ENCODE data around the gene GBF1. TPM values are rescaled to one million over a fixed set of nuclear protein-coding genes. Genes with fewer than 3 reads are reported as not detected.

The GBF1 gene
- total RNA-seq, 1 donor, result 38.0 TPM

DNA sequence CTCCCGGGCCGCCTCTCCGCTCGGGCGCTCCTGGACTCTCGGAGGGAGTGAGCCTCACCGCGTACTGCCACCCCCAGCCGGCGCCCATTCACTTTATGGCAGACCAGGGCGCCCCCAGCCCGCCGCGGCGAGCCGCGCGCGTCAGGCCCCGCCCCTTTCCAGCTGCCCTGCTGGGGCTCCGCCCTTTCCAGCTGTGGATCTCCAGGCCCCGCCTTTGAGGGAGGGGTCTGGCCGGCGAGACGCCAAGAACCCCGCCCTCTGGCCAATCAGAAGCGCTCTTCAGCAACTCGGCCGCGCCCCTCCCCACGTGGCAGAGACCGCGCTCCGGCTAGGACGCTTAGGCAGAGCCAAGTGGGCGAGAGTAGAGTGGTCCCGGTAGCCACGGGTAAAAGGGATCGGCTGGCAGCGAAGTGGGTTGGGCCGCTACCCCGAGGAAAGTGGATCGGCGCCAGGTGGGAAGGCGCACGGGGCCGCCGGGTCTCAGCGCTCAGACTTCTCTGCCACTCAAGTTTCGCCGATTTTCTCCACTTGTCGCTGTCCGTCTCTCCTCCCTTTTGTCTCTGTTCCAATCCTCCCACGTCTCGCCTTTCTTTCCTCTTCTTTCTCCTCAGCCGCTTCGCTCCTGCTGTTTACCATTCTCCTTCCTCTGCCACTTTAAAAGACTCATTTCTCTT is 3.8 kb upstream of the GBF1 start, which contains the start of gene PITX3:
Gene PITX3 (minus strand): TSS at position 69 of the 674 bp plus-strand sequence. CDS start 9,432 bp downstream, outside the sequence.
- peak within 1 kb of the TSS; percentile 82 for H3K4me3 ChIP-seq (ENCODE audit: insufficient read depth, low read length)
- H3K27me3 ChIP-seq (ENCODE audit: insufficient read depth, low read length), result peaks cover 7% of the 10 kb centered on the region
- no peak for TF ChIP-seq CTCF (IDR thresholded peaks at IDR 0.05; ENCODE audit: extremely low read depth, low read depth, low read length)
- peak; percentile 99 for DNase-seq (ENCODE audit: insufficient read length, low spot score, missing footprints)
- no peaks in the 10 kb centered on the region for H3K36me3 ChIP-seq (ENCODE audit: insufficient read depth, low read length)
- H2AFZ ChIP-seq (ENCODE audit: low read length), result peak within 1 kb of the TSS; percentile 92
- H4K20me1 ChIP-seq (ENCODE audit: insufficient read depth, low read length), result peaks cover 9% of the 10 kb centered on the region
- H3K9me3 ChIP-seq (ENCODE audit: low read depth, low read length), result no peaks in the 10 kb centered on the region
- H3K4me1 ChIP-seq (ENCODE audit: insufficient read depth, low read length), result peaks cover 33% of the 10 kb centered on the region
- H3K79me2 ChIP-seq (ENCODE audit: insufficient read depth, low read length), result peaks cover 12% of the 10 kb centered on the region
- H3K27ac ChIP-seq (ENCODE audit: low read depth, low read length), result peak within 1 kb of the TSS; percentile 31
- peak within 1 kb of the TSS; percentile 95 for H3K4me2 ChIP-seq (ENCODE audit: insufficient read depth, low read length)

DNA sequence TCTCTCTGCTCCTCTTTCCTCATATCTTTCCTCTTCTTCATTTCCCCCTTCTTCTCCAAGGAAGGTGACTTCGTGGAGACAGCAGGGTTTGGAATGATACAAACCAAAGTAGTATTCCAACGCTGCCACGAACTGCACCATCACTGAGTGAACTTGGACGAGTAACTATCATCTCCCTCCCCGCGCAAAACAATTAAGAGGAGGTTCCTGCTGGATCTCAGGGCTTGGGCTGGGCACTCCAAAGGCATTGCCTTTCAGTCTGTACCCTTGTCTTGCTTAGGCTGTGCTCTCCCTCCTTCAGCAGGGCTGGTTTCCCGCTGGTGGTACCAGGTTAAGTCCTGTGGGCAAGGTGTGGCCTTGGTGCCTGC is 3.2 kb upstream of the GBF1 start:
- peaks cover 18% of the 10 kb centered on the region for H3K79me2 ChIP-seq (ENCODE audit: insufficient read depth, low read length)
- DNase-seq (ENCODE audit: insufficient read length, low spot score, missing footprints), result no peak
- no peaks in the 10 kb centered on the region for H3K36me3 ChIP-seq (ENCODE audit: insufficient read depth, low read length)
- peak overlapping the region; percentile 92 for H2AFZ ChIP-seq (ENCODE audit: low read length)
- TF ChIP-seq CTCF (IDR thresholded peaks at IDR 0.05; ENCODE audit: extremely low read depth, low read depth, low read length), result no peak
- peak overlapping the region; percentile 95 for H3K4me2 ChIP-seq (ENCODE audit: insufficient read depth, low read length)
- peaks cover 7% of the 10 kb centered on the region for H3K27me3 ChIP-seq (ENCODE audit: insufficient read depth, low read length)
- H3K4me1 ChIP-seq (ENCODE audit: insufficient read depth, low read length), result peaks cover 38% of the 10 kb centered on the region
- peak overlapping the region; percentile 31 for H3K27ac ChIP-seq (ENCODE audit: low read depth, low read length)
- H3K9me3 ChIP-seq (ENCODE audit: low read depth, low read length), result no peaks in the 10 kb centered on the region
- H4K20me1 ChIP-seq (ENCODE audit: insufficient read depth, low read length), result peaks cover 14% of the 10 kb centered on the region
- H3K4me3 ChIP-seq (ENCODE audit: insufficient read depth, low read length), result peak overlapping the region; percentile 82

DNA sequence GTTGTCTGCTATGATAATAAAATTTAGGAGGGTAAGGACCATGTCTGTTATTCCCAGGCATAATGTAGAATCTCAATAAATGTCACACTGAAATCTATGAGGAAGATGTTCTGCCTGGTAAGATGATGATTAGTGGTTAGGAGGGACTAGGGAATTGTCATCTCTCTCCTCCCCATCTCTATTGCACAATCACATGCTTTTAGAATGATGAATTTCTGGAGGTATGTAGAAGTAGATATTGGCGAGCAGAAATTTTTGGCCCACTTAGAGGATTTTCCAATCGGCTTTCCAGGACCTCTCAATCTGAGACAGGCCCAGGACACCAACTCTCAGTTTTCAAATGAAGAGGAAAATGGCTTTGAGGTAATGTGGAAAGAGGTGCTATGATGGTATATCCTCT is 2.0 kb upstream of the GBF1 start:
- Histone ChIP-seq H3K27me3 (ENCODE audit: insufficient read depth, low read length) (peaks cover 7% of the 10 kb centered on the region), H3K4me1 (ENCODE audit: insufficient read depth, low read length) (peaks cover 47% of the 10 kb centered on the region), H3K4me3 (ENCODE audit: insufficient read depth, low read length) (no peak overlapping the region), H4K20me1 (ENCODE audit: insufficient read depth, low read length) (peaks cover 26% of the 10 kb centered on the region), H3K36me3 (ENCODE audit: insufficient read depth, low read length) (no peaks in the 10 kb centered on the region), H3K27ac (ENCODE audit: low read depth, low read length) (no peak overlapping the region), H3K79me2 (ENCODE audit: insufficient read depth, low read length) (peaks cover 30% of the 10 kb centered on the region), H3K4me2 (ENCODE audit: insufficient read depth, low read length) (peak overlapping the region; percentile 20), H3K9me3 (ENCODE audit: low read depth, low read length) (no peaks in the 10 kb centered on the region), H2AFZ (ENCODE audit: low read length) (no peak overlapping the region)
- peak; percentile 81 for DNase-seq (ENCODE audit: insufficient read length, low spot score, missing footprints)
- TF ChIP-seq CTCF (IDR thresholded peaks at IDR 0.05; ENCODE audit: extremely low read depth, low read depth, low read length), result no peak

- H3K4me1 ChIP-seq (ENCODE audit: insufficient read depth, low read length), result peaks cover 45% of the 10 kb centered on the region
- peak overlapping the region; percentile 97 for H3K4me3 ChIP-seq (ENCODE audit: insufficient read depth, low read length)
- H4K20me1 ChIP-seq (ENCODE audit: insufficient read depth, low read length), result peaks cover 46% of the 10 kb centered on the region
- H3K27me3 ChIP-seq (ENCODE audit: insufficient read depth, low read length), result no peaks in the 10 kb centered on the region
- peak overlapping the region; percentile 96 for H2AFZ ChIP-seq (ENCODE audit: low read length)
- DNase-seq (ENCODE audit: insufficient read length, low spot score, missing footprints), result no peak
- H3K79me2 ChIP-seq (ENCODE audit: insufficient read depth, low read length), result peaks cover 56% of the 10 kb centered on the region
- peak overlapping the region; percentile 90 for H3K4me2 ChIP-seq (ENCODE audit: insufficient read depth, low read length)
- no peak for TF ChIP-seq CTCF (IDR thresholded peaks at IDR 0.05; ENCODE audit: extremely low read depth, low read depth, low read length)
- peak overlapping the region; percentile 91 for H3K27ac ChIP-seq (ENCODE audit: low read depth, low read length)
- H3K9me3 ChIP-seq (ENCODE audit: low read depth, low read length), result no peaks in the 10 kb centered on the region
- H3K36me3 ChIP-seq (ENCODE audit: insufficient read depth, low read length), result no peaks in the 10 kb centered on the region
Measured at GRCh38 chr10:102245932-102246251, 560 bp downstream of the GBF1 start.

All from osteoblast (primary cell).